ENCODE measurements around the gene DISP2.

The DISP2 gene

DNA sequence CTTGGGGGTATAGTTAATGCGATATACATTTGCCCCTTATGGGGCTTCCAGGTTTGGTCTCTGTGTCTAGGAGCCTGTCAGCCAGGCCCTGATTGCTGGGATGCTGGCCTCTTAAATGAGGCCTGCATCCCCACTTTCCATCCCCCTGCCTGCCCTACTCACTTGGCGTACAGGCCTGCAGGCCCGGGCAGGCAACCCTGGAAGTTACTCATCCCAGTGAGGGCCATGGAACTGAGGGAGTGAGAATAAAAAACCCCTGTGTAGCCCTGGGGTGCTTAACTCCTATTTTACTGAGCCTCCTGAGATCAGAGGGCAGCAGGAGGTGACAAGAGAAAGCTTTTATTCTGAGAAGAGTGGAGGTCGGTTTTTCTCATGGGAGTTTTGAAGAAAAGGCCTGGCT is 2.0 kb downstream of the DISP2 start:
- no peak for TF ChIP-seq CTCF (IDR thresholded peaks at IDR 0.05; ENCODE audit: low read depth, low read length, missing control alignments)
- no peak overlapping the region for H3K4me3 ChIP-seq (ENCODE audit: low read depth, low read length)
- DNase-seq (ENCODE audit: low read depth) = no peak
- in situ Hi-C loops (cut with HindIII; ENCODE audit: low sequenced_read_pairs) = no loop called here

- in situ Hi-C loops (cut with HindIII; ENCODE audit: low sequenced_read_pairs) = no loop called here
- H3K4me3 ChIP-seq (ENCODE audit: low read depth, low read length) = no peak overlapping the region
- no peak for TF ChIP-seq CTCF (IDR thresholded peaks at IDR 0.05; ENCODE audit: low read depth, low read length, missing control alignments)
- no peak for DNase-seq (ENCODE audit: low read depth)
These were observed 3.6 kb downstream of the DISP2 start for GRCh38 chr15:40361640-40362039.

GRCh38 chr15:40363611-40364010 is 5.6 kb downstream of the DISP2 start:
- TF ChIP-seq CTCF (IDR thresholded peaks at IDR 0.05; ENCODE audit: low read depth, low read length, missing control alignments) = no peak
- DNase-seq (ENCODE audit: low read depth) = no peak
- in situ Hi-C loops (cut with HindIII; ENCODE audit: low sequenced_read_pairs) = no loop called here
- no peak overlapping the region for H3K4me3 ChIP-seq (ENCODE audit: low read depth, low read length)

- in situ Hi-C loops (cut with HindIII; ENCODE audit: low sequenced_read_pairs) = no loop called here
- no peak overlapping the region for H3K4me3 ChIP-seq (ENCODE audit: low read depth, low read length)
- TF ChIP-seq CTCF (IDR thresholded peaks at IDR 0.05; ENCODE audit: low read depth, low read length, missing control alignments) = no peak
- no peak for DNase-seq (ENCODE audit: low read depth)
These were observed 6.2 kb downstream of the DISP2 start for GRCh38 chr15:40364251-40364650.

DNA sequence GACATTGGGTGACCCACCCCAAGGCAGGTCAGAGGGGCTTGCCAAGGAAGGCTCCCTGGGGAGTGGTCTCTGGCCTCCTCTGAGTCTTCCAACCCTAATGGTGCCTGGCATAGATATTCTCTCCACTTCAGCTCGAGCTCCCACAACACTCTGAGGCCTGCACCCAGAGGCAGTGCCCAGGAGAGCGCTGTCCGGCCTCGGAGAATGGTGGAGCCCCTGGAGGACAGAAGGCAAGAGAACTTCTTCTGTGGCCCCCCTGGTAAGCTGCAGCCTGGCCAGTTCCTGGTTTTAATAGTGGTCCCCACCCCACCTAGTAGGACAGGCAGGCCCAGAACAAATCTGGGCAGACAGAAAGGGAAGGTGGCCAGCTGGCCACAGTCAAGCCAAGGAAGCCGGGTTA is 7.0 kb downstream of the DISP2 start:
- DNase-seq (ENCODE audit: low read depth) = no peak
- no peak for TF ChIP-seq CTCF (IDR thresholded peaks at IDR 0.05; ENCODE audit: low read depth, low read length, missing control alignments)
- in situ Hi-C loops (cut with HindIII; ENCODE audit: low sequenced_read_pairs) = no loop called here
- H3K4me3 ChIP-seq (ENCODE audit: low read depth, low read length) = no peak overlapping the region

DNA sequence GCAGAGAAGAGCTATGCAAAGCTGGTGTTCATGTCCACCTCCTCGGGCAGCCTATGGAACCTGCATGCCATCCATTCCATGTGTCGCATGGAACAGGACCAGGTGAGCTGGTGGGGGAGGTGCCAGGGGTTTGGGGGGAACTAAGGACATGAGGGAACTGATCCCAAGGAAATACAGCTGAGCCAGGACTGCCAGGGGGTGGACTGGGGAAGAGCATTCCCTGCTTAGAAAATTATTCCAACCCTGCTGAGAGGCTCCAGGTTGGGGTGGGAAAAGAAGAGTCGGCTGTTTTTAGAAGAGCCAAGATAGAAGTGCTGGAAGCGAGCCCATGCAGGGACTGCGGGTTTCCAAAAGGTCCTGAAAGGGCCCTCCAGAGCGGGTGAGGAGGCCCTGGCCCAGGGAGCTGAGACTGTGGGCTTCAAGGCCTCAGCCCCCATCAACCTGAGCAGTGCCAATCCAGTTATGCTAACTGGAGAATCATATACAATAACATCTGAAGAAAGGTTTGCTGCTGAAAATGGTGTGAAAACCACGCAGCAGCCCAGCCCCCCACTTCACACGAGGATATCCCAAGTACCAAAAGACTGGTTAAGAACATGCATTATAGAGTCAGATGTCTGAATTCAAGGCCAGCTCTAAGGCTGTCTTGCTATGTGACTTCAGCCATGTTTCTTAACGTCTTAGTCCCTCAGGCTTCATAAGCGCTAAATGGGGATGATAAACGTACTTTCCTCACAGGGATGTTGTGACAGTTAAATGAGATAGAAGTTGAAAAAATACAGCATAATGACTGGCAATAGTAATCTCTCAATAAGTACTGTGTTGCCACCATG is 7.8 kb downstream of the DISP2 start:
- TF ChIP-seq CTCF (IDR thresholded peaks at IDR 0.05; ENCODE audit: low read depth, low read length, missing control alignments) = no peak
- in situ Hi-C loops (cut with HindIII; ENCODE audit: low sequenced_read_pairs) = no loop called here
- DNase-seq (ENCODE audit: low read depth) = no peak
- H3K4me3 ChIP-seq (ENCODE audit: low read depth, low read length) = no peak overlapping the region
